DMS 273 treated with DMSO at 0.1 percent for 48 hours (cell line): ENCODE measurements around the gene HHIPL1.

Experiments used
- DNase-seq: peaks from one replicate; lab custom pipeline; 2025; lab: John Stamatoyannopoulos, UW

HHIPL1 gene

DNA sequence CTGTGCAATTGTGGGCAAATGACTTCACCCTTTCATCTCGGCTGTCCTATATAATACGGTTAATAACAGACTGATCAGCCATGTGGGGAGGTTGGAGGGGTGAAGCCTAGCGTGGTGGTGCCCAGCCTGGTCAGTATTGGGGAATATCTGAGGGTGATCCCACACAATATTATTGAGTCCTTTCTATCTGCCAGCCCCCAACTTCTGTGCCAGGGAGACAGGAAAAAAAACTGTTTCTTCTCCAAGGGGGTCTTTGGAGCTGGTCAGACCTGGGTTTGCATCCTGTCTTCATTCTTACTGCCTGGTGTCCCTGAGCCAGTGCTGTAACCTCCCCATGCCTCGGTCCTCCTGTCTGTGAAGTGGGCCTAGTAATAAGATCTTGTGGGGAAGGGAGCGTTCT lies 45.7 kb downstream of the HHIPL1 start:
- no peak for DNase-seq

DNA sequence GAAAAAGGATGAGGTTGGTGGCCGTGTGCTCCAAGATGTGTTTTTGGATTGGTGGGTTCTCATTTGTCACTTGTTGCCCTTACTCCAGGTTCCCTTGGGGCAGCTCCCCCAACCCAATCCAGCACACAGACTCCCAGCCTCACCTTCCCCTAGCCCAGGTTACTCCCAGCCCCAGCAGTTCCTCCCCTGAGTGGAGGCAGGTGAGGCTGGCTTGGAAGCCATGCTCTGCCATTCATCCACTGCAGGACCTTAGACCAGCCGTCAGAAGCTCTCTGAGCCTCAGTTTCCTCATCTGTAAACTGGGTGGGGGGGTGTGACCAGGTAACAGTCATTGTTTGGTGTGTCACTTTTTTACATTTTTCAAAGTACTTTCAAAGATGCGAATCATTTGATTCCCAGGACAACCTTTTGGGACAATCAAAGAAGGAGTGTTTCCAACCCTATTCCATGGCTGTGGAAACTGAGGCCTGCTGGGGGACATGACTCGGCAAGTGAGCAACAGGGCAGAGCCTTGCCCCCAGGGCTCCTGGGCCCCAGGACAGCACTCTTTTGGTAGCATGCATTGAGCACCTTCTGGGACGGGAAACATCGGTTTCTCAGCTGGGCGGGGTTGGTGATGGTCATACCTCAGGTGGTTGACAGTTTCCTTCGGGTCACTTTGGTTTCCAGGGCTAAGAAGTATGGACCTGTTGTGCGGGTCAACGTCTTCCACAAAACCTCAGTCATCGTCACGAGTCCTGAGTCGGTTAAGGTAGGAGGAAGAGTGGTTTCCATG lies 46.4 kb downstream of the HHIPL1 start:
- DNase-seq, result no peak

DNA sequence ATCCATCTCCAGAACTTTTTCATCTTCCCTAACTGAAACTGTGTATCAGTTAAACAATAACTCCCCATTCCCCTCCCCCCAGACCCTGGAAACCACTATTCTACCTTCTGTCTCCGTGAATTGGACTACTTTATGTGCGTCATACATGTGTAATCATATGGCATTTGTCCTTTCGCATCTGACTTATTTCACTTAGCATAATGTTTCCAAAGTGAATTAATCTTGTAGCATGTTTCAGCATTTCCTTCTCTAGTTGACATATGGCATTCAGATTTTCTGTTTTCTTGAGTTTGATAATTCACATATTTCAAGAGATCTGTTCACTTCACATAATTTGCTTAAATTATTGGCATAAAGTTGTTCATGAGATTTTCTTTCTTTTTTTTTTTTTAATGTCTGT lies 49.0 kb downstream of the HHIPL1 start:
- no peak for DNase-seq

DNA sequence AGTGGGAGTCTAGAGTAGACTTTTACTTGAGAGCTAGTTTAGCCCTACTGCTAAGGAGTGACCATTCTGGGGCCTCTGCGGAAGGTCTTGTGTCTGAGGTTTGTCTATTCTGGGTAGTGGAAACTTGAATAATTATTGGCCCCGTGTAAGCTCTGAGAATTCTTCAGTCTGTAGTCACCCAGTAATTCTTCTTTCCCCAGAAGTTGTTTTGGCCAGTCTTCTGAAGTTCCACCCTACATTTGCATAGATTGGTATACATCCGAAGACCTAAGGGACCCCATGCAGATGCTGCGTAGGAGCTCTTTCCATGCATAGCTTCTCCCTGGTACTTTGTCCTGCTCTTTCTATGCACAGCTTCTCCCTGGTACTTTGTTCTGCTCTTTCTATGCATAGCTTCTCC lies 52.0 kb downstream of the HHIPL1 start:
- DNase-seq, result no peak

DNA sequence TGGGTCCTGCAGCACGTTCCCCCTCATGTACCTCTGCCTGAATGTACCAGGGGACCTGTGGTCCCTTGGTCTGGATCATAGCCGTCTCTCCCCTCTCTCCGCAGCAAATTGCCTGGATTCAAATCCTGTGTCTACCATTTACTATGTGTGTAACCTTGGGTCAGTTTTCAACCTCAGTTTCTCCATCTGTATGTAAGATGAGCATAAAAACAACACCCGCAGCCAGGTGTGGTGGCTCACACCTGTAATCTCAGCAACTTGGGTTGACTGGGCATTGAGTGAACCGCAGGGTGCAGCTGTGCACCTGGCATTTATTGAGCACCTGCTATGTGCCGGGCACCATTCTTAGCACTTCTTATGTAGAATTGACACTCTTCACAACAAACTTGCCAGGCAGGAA lies 53.3 kb downstream of the HHIPL1 start:
- DNase-seq, result no peak

DNA sequence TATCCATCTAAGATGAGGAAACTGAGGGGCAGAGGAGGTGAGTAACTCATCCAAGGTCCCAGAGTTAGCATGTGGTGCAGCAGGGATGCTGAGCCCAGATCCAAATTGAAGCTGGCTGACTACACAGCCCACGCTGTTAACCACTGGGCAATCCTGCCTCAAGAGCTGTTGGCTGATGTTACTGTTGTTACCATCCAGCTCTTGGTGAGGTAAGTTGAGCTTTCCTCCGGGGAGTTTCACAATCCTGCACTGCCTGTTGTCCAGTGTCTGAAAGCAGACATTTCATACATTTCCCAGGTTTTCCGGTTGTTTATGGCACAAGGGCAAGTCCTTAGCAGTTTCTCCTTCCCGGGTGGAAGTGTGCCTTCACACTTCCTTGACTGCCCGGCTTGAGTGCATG lies 53.7 kb downstream of the HHIPL1 start:
- no peak for DNase-seq

DNA sequence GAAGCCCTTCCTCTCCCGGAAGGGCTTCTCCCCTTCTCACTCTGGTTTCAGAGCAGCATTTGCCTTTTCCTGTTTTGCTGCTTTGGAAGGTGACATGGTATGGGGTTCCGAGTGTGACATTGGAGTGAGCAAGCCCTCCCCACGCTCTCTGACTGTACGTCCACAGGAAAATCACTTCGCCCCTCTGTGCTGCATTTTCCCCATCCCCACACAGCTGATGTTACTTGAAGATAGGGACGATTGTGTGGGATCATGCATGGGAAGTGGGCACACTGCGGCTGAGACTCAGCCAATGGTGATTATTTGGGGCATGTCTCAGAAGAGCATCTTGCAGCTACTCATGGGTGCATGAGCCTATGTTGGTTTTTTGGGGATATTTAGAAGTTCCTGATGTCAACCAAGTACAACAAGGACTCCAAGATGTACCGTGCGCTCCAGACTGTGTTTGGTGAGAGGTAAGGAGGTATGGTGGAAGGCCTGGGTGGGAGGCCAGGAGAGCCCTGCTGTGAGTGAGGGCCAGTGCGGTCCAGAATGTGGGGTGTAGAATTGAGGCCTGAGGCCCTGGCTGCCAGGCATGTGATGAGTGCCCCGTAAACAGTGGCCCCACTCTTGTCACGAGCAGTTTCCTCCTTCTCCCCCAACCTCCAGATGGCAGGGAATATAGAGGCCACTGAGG lies 54.3 kb downstream of the HHIPL1 start:
- DNase-seq, result no peak

DNA sequence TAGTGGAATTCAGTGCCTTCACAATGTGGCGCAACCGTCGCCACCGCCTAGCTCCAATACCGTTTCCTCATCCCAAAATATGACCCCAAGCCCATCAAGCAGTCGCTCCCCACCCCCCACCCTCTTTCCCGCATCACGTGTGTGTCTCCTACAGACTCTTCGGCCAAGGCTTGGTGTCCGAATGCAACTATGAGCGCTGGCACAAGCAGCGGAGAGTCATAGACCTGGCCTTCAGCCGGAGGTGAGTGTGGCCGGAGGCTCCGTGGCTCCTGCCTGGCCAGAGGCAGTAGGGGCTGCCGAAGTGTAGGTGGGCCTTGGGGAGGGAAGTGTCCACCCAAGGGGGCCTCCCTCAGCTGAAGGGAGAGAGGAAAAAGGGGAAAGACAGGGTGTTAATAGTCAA lies 54.9 kb downstream of the HHIPL1 start:
- no peak for DNase-seq

DNA sequence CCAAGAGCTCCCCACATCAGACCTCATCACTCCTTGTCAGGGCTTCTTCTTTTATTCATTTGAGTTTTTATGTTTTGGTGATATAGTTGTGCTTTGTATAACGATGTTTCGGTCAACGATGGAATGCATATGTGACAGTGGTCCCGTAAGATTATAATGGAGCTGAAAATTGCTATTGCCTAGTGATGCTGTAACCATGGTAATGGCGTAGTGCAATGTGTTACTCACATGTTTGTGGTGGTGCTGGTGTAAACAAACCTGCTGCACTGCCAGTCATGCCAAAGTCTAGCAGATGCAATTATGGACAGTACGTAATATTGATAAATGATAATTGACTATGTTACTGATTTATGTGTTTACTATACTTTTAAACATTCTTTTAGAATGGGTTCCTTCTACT lies 55.5 kb downstream of the HHIPL1 start:
- DNase-seq, result no peak

DNA sequence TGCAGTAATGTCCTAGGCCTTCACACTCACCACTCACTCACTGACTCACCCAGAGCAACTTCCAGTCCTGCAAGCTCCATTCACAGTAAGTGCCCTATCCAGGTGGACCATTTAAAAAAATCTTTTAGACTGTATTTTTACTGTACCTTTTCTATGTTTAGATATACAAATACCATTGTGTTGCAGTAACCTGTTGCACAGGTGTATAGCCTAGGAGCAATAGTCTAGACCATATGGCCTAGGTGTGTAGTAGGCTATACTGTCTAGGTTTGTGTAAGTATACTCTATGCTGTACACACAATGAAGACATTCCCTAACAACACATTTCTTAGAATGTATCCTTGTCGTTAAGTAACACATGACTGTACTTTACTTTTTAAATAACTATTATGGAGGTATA lies 56.3 kb downstream of the HHIPL1 start:
- DNase-seq, result no peak

DNA sequence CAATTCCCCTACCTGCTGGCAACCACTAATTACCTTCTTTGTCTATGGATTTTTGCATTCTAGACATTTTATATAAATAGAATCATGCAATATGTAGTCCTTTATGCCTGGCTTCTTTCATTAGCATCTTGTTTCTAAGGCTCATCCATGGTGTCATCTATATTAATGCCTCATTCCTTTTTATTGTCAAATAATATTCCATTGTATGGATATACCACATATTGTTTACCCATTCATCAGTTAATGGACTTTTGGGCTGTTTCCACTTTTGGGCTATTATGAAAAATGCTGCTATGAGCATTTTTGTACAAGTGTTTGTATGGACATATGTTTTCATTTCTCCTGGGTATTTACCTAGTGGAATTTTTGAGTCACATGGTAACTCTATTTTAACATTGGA lies 57.2 kb downstream of the HHIPL1 start:
- no peak for DNase-seq

DNA sequence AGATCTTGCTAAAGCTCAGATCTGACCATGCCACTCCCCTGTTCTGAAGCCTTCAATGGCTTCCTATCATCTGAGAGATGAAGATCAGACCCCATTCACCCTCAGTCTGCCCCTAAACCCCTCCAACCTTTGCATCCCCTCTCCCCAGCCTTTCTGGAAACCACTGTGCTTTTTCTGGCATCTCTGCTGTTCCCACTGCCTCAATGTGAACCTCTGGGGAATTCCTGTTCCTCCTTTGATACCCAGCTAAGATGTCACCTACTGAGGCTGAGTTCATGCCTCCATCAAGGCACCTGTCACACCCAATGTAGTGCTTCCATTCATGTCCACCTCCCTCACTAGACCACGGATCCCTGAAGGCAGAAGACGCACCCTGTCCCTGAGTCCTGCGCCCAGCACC lies 58.5 kb downstream of the HHIPL1 start:
- no peak for DNase-seq

DNA sequence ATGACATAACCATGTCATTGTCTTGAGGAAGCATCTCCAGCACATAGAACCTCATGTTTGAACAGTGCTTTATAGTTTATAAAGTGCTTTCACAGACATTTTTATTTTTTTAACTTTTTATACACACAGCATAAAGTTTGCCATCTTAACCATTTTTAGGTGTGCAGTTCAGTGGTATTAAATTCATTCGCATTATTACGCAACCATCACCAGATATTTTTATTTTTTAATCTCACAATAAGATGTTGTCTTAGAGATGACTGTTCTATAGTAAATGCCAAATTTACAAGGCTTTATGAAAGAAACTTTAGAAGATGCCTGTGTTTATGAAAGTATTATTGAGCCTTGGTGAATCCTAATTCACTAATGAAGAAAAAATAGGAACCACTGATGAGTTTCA lies 59.1 kb downstream of the HHIPL1 start:
- DNase-seq, result no peak

DNA sequence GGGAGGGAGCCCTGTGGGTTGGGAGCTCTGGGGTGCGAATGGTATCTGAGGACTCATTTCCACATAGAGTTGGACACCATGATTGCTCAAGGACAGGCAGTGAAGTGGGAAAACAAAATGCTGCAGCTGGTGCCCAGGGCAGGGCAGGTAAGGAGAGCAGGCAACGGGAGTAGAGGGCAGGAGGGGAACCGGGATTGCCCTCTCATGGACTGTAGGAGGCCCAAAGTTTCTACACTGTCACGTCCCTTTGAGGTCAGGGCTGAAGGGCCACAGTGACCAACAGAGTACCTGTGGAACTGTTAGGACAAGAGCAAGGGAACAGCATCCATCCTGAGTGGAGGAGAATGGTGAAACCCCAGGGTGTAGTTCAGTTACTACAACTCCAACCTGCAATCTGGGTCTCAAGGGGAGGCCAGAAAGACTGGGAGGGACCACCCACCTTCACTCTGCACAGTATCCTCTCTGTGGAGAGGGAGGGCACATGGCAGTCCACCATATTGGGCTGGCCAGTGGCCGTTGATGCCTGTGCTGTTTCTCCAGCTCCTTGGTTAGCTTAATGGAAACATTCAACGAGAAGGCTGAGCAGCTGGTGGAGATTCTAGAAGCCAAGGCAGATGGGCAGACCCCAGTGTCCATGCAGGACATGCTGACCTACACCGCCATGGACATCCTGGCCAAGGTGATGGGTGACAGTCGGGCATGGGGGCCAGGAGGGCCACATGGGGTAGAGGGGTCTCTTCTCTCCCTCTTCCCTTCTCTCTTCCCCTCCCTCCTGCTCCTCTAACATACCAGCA lies 61.4 kb downstream of the HHIPL1 start:
- DNase-seq, result no peak

DNA sequence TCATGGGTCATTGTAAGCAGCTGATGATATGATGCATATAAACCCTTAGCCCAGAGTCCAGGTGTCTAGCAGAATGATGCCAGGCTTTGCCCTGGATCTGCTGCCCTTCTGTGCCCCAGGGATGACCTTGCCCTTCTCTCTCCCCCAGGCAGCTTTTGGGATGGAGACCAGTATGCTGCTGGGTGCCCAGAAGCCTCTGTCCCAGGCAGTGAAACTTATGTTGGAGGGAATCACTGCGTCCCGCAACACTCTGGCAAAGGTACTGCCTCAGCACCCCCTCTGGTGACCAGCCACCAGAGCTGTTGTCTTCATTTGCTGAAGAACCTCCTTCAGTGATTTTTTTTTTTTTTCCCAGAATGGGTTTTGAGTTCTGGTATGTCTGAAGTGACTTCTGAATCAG lies 62.5 kb downstream of the HHIPL1 start:
- no peak for DNase-seq

DNA sequence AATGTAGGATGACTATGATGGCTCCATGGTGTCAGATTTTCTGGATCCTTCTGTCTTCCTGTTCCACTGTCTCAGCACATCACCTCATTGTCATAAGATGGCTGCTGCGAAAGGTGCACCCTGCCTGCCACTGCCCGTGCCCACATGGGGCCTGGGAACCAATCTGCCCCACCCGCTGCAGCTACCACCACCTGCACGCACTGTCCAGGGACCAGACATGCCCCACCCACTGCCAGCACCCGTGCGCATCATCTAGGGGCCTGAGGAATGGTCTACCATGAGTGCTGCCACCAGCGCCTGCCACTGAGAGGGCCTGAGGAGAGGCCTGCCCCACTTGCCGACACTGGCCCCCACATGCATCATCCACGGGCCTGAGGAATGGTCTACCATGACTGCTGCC lies 63.0 kb downstream of the HHIPL1 start:
- DNase-seq, result no peak

DNA sequence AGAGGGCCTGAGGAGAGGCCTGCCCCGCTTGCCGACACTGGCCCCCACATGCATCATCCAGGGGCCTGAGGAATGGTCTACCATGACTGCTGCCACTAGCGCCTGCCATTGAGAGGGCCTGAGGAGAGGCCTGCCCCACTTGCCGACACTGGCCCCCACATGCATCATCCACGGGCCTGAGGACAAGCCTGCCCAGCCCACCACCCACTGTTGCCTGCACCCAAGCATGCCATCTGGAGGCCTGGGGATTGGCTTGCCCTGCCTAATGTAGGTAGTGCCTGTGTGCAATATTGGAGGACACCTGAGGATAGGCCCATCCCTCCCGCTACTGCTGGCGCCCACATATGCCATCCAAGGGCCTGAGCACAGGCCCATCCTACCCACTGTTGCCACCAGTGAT lies 63.5 kb downstream of the HHIPL1 start:
- no peak for DNase-seq

DNA sequence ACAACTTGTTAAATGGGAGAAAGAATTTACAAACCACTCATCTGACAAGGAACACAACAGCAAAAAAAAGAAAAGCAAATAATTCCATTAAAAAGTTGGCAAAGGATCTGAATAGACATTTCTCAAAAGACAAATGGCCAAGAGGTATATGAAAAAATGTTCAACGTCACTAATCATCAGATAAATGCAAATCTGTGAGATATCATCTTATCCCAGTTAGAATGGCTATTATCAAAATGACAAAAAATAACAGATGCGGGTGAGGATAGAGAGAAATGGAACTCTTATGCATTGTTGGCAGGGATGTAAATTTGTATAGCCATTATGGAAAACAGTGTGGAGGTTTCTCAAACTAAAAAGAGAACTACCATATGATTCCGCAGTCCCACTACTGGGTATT lies 69.0 kb downstream of the HHIPL1 start:
- DNase-seq, result no peak

DNA sequence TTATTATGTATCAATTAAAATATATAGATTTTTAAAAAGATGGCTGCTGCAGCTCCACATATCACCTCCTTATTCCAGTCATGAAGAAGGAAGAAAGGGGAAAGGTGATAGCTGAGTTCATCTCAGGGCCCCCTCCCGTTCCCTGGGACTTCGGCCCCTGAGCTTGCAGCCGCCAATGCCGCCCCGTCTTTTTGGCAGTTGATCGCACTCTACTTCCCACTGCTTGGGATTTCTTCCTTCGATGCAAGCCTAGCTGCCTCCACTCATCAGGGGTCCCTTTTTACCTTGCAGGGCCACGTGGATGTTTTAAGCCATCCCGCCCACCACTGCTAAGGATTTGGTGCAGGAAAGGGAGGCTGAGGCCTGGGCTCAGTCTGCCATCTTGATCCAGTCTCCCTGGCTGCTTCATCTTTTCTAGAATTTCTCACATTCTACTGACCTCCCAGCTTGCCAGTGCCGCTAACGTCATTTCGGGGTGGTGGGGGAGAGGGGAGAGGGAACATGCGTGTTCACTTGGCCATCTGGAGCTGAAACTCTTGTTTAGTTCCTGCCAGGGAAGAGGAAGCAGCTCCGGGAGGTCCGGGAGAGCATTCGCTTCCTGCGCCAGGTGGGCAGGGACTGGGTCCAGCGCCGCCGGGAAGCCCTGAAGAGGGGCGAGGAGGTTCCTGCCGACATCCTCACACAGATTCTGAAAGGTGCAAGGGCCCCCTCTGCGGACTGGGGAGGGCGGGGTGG lies 70.5 kb downstream of the HHIPL1 start:
- no peak for DNase-seq

DNA sequence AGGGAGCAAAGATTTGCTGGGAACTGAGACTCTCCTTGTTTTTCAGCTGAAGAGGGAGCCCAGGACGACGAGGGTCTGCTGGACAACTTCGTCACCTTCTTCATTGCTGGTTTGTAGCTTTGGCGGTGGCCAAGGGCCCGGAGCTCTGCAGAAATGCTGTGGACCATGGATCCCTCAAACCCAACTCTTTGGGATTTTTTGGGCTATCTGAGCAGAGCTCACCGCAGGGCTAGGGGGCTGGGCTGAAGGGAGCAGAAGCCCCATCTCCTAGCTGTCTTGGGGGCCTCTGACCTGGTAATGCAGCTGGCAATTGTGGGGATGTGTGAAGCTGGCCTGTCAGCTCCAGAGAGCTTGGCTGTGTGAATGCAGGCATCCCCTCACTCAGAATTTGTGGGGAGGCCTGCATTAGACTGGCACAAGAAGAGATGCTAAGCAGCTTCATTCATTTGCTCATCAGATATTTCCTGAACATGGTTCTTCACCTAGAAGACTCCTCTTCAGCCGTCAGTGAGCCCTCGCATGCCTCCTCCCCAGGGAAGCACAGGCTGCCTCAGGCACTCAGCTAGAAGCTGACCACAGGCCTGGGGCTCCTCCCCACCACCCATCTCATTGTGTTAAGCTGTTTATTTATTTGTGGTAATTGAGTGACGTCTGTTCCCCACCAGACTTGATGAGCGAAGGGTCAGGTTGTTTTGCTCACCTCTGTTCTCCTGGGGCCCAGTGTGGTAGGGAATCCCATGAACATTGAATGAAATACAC lies 71.3 kb downstream of the HHIPL1 start:
- DNase-seq, result no peak

DNA sequence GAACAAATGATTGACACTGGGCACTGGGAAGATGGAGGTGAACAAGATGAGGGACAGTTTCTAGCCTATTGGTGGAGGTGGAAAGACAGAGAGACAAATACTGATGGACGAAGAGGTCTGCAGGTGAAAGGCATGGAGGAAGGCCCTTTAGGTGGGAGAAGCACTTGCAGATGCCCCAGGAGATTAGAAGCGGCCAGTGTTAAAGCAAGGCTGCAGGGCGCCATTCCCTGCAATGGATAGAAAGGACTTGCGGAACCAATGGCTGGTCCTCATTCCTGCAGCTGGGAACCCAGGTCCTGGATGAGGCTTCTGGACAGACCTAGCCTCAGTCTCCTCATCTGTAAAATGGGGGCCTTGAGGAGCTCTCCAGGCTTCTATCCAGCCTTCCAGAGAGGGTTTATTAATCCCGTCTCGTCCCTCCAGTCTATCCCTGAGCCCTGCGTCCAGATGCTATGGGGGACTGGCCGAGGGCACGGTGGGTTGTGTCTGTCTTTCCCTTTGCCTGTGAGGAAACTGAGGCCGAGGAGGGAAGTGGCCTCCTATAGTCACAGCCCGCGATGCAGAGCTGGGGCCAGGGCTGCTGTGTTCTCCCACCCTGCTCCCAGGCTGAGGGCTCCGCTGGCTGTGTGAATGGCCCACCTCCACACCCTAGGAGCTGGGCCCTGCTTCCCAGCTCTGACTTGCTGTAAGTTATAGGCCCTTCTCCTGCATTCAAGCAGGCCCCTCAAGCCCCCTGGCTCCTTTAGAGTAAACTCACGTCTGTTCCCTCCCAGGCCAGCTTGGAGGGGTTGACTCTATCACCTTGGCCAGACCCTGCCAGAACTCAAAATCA lies 72.1 kb downstream of the HHIPL1 start:
- DNase-seq, result no peak
